Neural cell (in vitro differentiated cells): Measurements from ENCODE around the gene PYDC1. TPM values are rescaled to one million over a fixed set of nuclear protein-coding genes. Genes with fewer than 3 reads are reported as not detected.

Experiments used
- H2AFZ ChIP-seq: fragments of 200-600, 300-800 bp; sonication (generic), shearing (Covaris generic); 2 replicates; pipeline ENCODE4 v1.6.0; 2014; ENCODE audit warnings: low read depth, mild to moderate bottlenecking, antibody characterized with exemption, low read length, moderate library complexity
- H3F3A ChIP-seq: fragments of 200-600 bp; shearing (Covaris generic); 2 replicates; pipeline ENCODE4 v1.6.1; 2016; ENCODE audit warnings: mild to moderate bottlenecking, moderate library complexity, mixed read lengths, antibody characterized with exemption, low read length; ENCODE audit not compliant: insufficient read depth, poor library complexity, severe bottlenecking
- H3K27ac ChIP-seq: fragments of 200-600, 300-800 bp; sonication (generic), shearing (Covaris generic); 2 replicates; pipeline ENCODE4 v1.5.1; 2014; ENCODE audit warnings: mild to moderate bottlenecking, low read length, moderate library complexity
- H3K27me3 ChIP-seq: fragments of 300-800, 200-600 bp; sonication (generic), shearing (Covaris generic); 2 replicates; pipeline ENCODE4 v1.6.0; 2014; ENCODE audit warnings: mild to moderate bottlenecking, low read depth, low read length, moderate library complexity; ENCODE audit not compliant: insufficient read depth
- H3K36me3 ChIP-seq: fragments of 300-800, 200-600 bp; sonication (generic), shearing (Covaris generic); 2 replicates; pipeline ENCODE4 v1.5.1; 2014; ENCODE audit warnings: mild to moderate bottlenecking, antibody characterized with exemption, low read length, moderate library complexity; ENCODE audit not compliant: insufficient read depth
- H3K4me2 ChIP-seq: fragments of 300-800, 200-600 bp; sonication (generic), shearing (Covaris generic); 2 replicates; pipeline ENCODE4 v1.6.0; 2014; ENCODE audit warnings: mild to moderate bottlenecking, low read length
- H3K4me3 ChIP-seq: fragments of 300-800, 200-600 bp; sonication (generic), shearing (Covaris generic); 2 replicates; pipeline ENCODE4 v1.5.1; 2014; ENCODE audit warnings: mild to moderate bottlenecking, low read length, moderate library complexity
- H3K79me2 ChIP-seq: fragments of 200-600 bp; shearing (Covaris generic); replicated peaks from 2 replicates; pipeline ENCODE4 v1.6.0; 2014; ENCODE audit warnings: mild to moderate bottlenecking, low read length, moderate library complexity; ENCODE audit not compliant: insufficient read depth
- H3K9ac ChIP-seq: fragments of 300-800, 200-600 bp; sonication (generic), shearing (Covaris generic); 2 replicates; pipeline ENCODE4 v1.6.1; 2016; ENCODE audit warnings: mild to moderate bottlenecking, low read length, mixed read lengths
- H3K9me2 ChIP-seq: fragments of 200-600 bp; shearing (Covaris generic); 2 replicates; pipeline ENCODE4 v1.6.1; 2016; ENCODE audit warnings: mild to moderate bottlenecking, low read length, mixed read lengths; ENCODE audit not compliant: insufficient read depth
- H3K9me3 ChIP-seq: fragments of 200-600, 300-800 bp; sonication (generic), shearing (Covaris generic); 2 replicates; pipeline ENCODE4 v1.6.1; 2016; ENCODE audit warnings: mild to moderate bottlenecking, mixed run types, low read length, moderate library complexity, mixed read lengths
- H4K20me1 ChIP-seq: fragments of 200-600 bp; shearing (Covaris generic); 2 replicates; pipeline ENCODE4 v1.6.1; 2016; ENCODE audit warnings: mild to moderate bottlenecking, mixed run types; ENCODE audit not compliant: insufficient read depth
- CTCF ChIP-seq: fragments of 450-650 bp; IDR thresholded peaks from 2 replicates; pipeline ENCODE4 v1.5.1; 2014; ENCODE audit warnings: antibody characterized with exemption, mild to moderate bottlenecking, moderate library complexity; ENCODE audit not compliant: poor library complexity, severe bottlenecking
- EP300 ChIP-seq: fragments of 450-650 bp; conservative IDR thresholded peaks from 2 replicates; pipeline ENCODE4 v1.6.1; 2014; ENCODE audit warnings: antibody characterized with exemption, mild to moderate bottlenecking, moderate library complexity; ENCODE audit not compliant: poor library complexity, severe bottlenecking
- EZH2 ChIP-seq: fragments of 200-600, 300-800 bp; shearing (Covaris generic), sonication (generic); IDR thresholded peaks from 2 replicates; pipeline ENCODE4 v1.6.1; 2014; ENCODE audit warnings: antibody characterized with exemption, low read length, borderline replicate concordance, mild to moderate bottlenecking; ENCODE audit not compliant: insufficient read depth, poor library complexity, severe bottlenecking
- MXI1 ChIP-seq: fragments of 450-650 bp; conservative IDR thresholded peaks from 2 replicates; pipeline ENCODE4 v1.6.1; 2014; ENCODE audit warnings: antibody characterized with exemption, mild to moderate bottlenecking; ENCODE audit not compliant: poor library complexity, severe bottlenecking
- POLR2AphosphoS5 ChIP-seq: IDR thresholded peaks from 2 replicates; pipeline ENCODE4 v1.6.1; 2012
- RAD21 ChIP-seq: fragments of 450-650 bp; conservative IDR thresholded peaks from 2 replicates; pipeline ENCODE4 v1.6.1; 2014; ENCODE audit warnings: antibody characterized with exemption, mild to moderate bottlenecking, moderate library complexity
- REST ChIP-seq: IDR thresholded peaks from 2 replicates; pipeline ENCODE4 v1.6.1; 2012; ENCODE audit warnings: borderline replicate concordance
- SMC3 ChIP-seq: fragments of 450-650 bp; conservative IDR thresholded peaks from 2 replicates; pipeline ENCODE4 v1.6.1; 2014; ENCODE audit warnings: antibody characterized with exemption, mild to moderate bottlenecking, moderate library complexity; ENCODE audit not compliant: poor library complexity
- TAF1 ChIP-seq: IDR thresholded peaks from 2 replicates; pipeline ENCODE4 v1.6.1; 2012; ENCODE audit warnings: low read depth
- polyA plus RNA-seq: library from polyadenylated mRNA; depleted of rRNA; stranded (reverse); fragments of >200 nt; gene quantifications from 2 replicates; pipeline ENCODE4 v1.2.3, GENCODE V29; 2014

Gene PYDC1
- polyA plus RNA-seq, 1 donor from 2014 or later = not detected

GRCh38 chr16:31185339-31185738 is 31.6 kb downstream of the PYDC1 start:
- H3K9me2 ChIP-seq = no peaks in the 10 kb centered on the region
- peaks cover 63% of the 10 kb centered on the region for H3K79me2 ChIP-seq
- H4K20me1 ChIP-seq = peaks cover 65% of the 10 kb centered on the region
- no peaks in the 10 kb centered on the region for H3K9me3 ChIP-seq
- no peak overlapping the region for H3K4me2 ChIP-seq
- no peaks in the 10 kb centered on the region for H3F3A ChIP-seq
- no peak overlapping the region for H2AFZ ChIP-seq
- no peak overlapping the region for H3K4me3 ChIP-seq
- peaks cover 13% of the 10 kb centered on the region for H3K36me3 ChIP-seq
- H3K9ac ChIP-seq = no peak overlapping the region
- no peak overlapping the region for H3K27ac ChIP-seq
- no peaks in the 10 kb centered on the region for H3K27me3 ChIP-seq
- TF ChIP-seq SMC3 (no peak), EZH2 (no peak), POLR2AphosphoS5 (no peak), EP300 (no peak), TAF1 (no peak), RAD21 (no peak), MXI1 (no peak), CTCF (no peak)

DNA sequence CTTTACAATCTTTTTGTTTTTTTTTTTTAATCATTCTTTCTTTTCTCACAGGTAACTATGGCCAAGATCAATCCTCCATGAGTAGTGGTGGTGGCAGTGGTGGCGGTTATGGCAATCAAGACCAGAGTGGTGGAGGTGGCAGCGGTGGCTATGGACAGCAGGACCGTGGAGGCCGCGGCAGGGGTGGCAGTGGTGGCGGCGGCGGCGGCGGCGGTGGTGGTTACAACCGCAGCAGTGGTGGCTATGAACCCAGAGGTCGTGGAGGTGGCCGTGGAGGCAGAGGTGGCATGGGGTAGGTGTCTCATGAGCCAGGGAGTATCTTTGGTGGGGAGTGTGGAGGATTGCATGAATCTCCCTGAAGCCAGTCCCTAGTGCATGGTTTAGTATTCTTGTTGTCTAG is 32.0 kb downstream of the PYDC1 start:
- no peaks in the 10 kb centered on the region for H3K9me3 ChIP-seq
- no peak overlapping the region for H3K27ac ChIP-seq
- no peak overlapping the region for H3K4me3 ChIP-seq
- peaks cover 10% of the 10 kb centered on the region for H3K36me3 ChIP-seq
- H2AFZ ChIP-seq = no peak overlapping the region
- peaks cover 63% of the 10 kb centered on the region for H3K79me2 ChIP-seq
- peaks cover 65% of the 10 kb centered on the region for H4K20me1 ChIP-seq
- TF ChIP-seq REST (no peak), POLR2AphosphoS5 (no peak), MXI1 (no peak), EZH2 (no peak), EP300 (no peak), RAD21 (no peak), SMC3 (no peak), CTCF (no peak), TAF1 (no peak)
- H3K9ac ChIP-seq = no peak overlapping the region
- no peaks in the 10 kb centered on the region for H3K27me3 ChIP-seq
- H3F3A ChIP-seq = no peaks in the 10 kb centered on the region
- H3K4me2 ChIP-seq = no peak overlapping the region
- no peaks in the 10 kb centered on the region for H3K9me2 ChIP-seq
